Measurements from ENCODE around the gene LGALSL.

- no peak for TF ChIP-seq MLX (CRISPR knock-in tag; conservative IDR thresholded peaks at IDR 0.05)
- no peak for TF ChIP-seq CTCF (IDR thresholded peaks at IDR 0.05 in 2 of 3, conservative IDR thresholded peaks at IDR 0.05 in 1 of 3; ENCODE audit: insufficient read depth in 2 of 3, low read depth in 1 of 3, low read length in 3 of 3)
- TF ChIP-seq SMAD4 (CRISPR knock-in tag; conservative IDR thresholded peaks at IDR 0.05): no peak
- TF ChIP-seq PBX2 (CRISPR knock-in tag; IDR thresholded peaks at IDR 0.05; ENCODE audit: low read depth): no peak
- no peak for TF ChIP-seq PBX2 (tag; conservative IDR thresholded peaks at IDR 0.05; ENCODE audit: low read depth)
- TF ChIP-seq RBM17 (IDR thresholded peaks at IDR 0.05; ENCODE audit: borderline replicate concordance, low read depth, low read length): no peak
- no peak for TF ChIP-seq SMARCA5 (IDR thresholded peaks at IDR 0.05)
- TF ChIP-seq THRA (IDR thresholded peaks at IDR 0.05): no peak
- no peak for TF ChIP-seq ZNF324 (CRISPR knock-in tag; IDR thresholded peaks at IDR 0.05)
- no peak for TF ChIP-seq TAF1 (IDR thresholded peaks at IDR 0.05; ENCODE audit: control insufficient read depth, extremely low read depth, insufficient read depth, low read length, severe bottlenecking)
- TF ChIP-seq ETV1 (tag; conservative IDR thresholded peaks at IDR 0.05; ENCODE audit: low read depth): no peak
- TF ChIP-seq, protein P1, sequence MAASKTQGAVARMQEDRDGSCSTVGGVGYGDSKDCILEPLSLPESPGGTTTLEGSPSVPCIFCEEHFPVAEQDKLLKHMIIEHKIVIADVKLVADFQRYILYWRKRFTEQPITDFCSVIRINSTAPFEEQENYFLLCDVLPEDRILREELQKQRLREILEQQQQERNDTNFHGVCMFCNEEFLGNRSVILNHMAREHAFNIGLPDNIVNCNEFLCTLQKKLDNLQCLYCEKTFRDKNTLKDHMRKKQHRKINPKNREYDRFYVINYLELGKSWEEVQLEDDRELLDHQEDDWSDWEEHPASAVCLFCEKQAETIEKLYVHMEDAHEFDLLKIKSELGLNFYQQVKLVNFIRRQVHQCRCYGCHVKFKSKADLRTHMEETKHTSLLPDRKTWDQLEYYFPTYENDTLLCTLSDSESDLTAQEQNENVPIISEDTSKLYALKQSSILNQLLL (CRISPR knock-in tag; IDR thresholded peaks at IDR 0.05; ENCODE audit: borderline replicate concordance): no peak
- TF ChIP-seq FOXM1 (IDR thresholded peaks at IDR 0.05; ENCODE audit: low read depth): no peak
- TF ChIP-seq FOXM1 (CRISPR knock-in tag; IDR thresholded peaks at IDR 0.05; ENCODE audit: low read depth): no peak
- TF ChIP-seq ZNF24 (IDR thresholded peaks at IDR 0.05): no peak
- TF ChIP-seq CUX1 (CRISPR knock-in tag; IDR thresholded peaks at IDR 0.05): no peak
These were observed 14.8 kb upstream of the LGALSL start for GRCh38 chr2:64439194-64439593.

All from K562 (cell line).